HEK293 (cell line): ENCODE measurements around the gene GSK3B.

Experiments used
- CTCF ChIA-PET: fragments of 350-600 bp; formaldehyde crosslinking; extraction: SDS; loops from one replicate; lab custom pipeline; 2021; ENCODE audit warnings: antibody characterized with exemption; lab: Yijun Ruan, JAX
- POLR2A ChIA-PET: fragments of 300-600 bp; formaldehyde crosslinking; extraction: SDS; loops from one replicate; lab custom pipeline; 2020; ENCODE audit warnings: antibody characterized with exemption, inconsistent platforms; lab: Yijun Ruan, JAX
- H3K27ac ChIP-seq: fragments of 200-500 bp; sonication (Bioruptor generic); 2 replicates; pipeline ENCODE4 v1.5.1; 2014; ENCODE audit warnings: low read depth, low read length, control low read depth, inconsistent platforms; ENCODE audit errors: extremely low read depth
- H3K36me3 ChIP-seq, 2 experiments: fragments of 200-500 bp in 1 of 2; sonication (Bioruptor generic) in 1 of 2; 1 replicate in 1 of 2; 2 replicates in 1 of 2; pipeline ENCODE4 v1.5.1; 2014 to 2017; ENCODE audit warnings: inconsistent platforms in 2 of 2, low read length in 2 of 2; ENCODE audit not compliant: control insufficient read depth in 2 of 2, insufficient read depth in 1 of 2
- H3K4me1 ChIP-seq: fragments of 200-500 bp; sonication (Bioruptor generic); 2 replicates; pipeline ENCODE4 v1.5.1; 2014; ENCODE audit warnings: mild to moderate bottlenecking, low read length, inconsistent platforms; ENCODE audit not compliant: control insufficient read depth, insufficient read depth
- H3K4me3 ChIP-seq: 2 replicates; pipeline ENCODE4 v1.5.1; 2011; ENCODE audit warnings: low read depth, mild to moderate bottlenecking, control low read depth, low read length, moderate library complexity
- H3K9me3 ChIP-seq: fragments of 200-500 bp; sonication (Bioruptor generic); 2 replicates; pipeline ENCODE4 v1.5.1; 2014; ENCODE audit warnings: low read depth, low read length, inconsistent platforms; ENCODE audit not compliant: control insufficient read depth, insufficient read depth
- CTCF ChIP-seq: fragments of 450-650 bp; formaldehyde crosslinking; IDR thresholded peaks from 2 replicates; pipeline ENCODE4 v1.5.1; 2016; ENCODE audit warnings: missing biosample characterization, missing genetic modification characterization
- HOXA7 ChIP-seq: sonication (generic); formaldehyde crosslinking; IDR thresholded peaks from 2 replicates; pipeline ENCODE4 v1.8.1; 2022; ENCODE audit warnings: missing genetic modification reagents, borderline replicate concordance
- HOXC10 ChIP-seq: sonication (generic); formaldehyde crosslinking; IDR thresholded peaks from 2 replicates; pipeline ENCODE4 v1.8.1; 2023; ENCODE audit warnings: mild to moderate bottlenecking, missing genetic modification reagents
- KLF9 ChIP-seq: fragments of 450-650 bp; formaldehyde crosslinking; IDR thresholded peaks from 2 replicates; pipeline ENCODE4 v1.5.1; 2016; ENCODE audit warnings: missing biosample characterization, missing genetic modification characterization, low read depth
- MZF1 ChIP-seq: fragments of 450-650 bp; formaldehyde crosslinking; IDR thresholded peaks from 2 replicates; pipeline ENCODE4 v1.5.1; 2017; ENCODE audit warnings: missing biosample characterization, missing genetic modification characterization, borderline replicate concordance
- PRDM10 ChIP-seq: fragments of 450-650 bp; formaldehyde crosslinking; IDR thresholded peaks from 2 replicates; pipeline ENCODE4 v1.5.1; 2016; ENCODE audit warnings: missing biosample characterization, missing genetic modification characterization
- SCRT2 ChIP-seq: fragments of 450-650 bp; formaldehyde crosslinking; IDR thresholded peaks from 2 replicates; pipeline ENCODE4 v1.5.1; 2016; ENCODE audit warnings: missing biosample characterization, missing genetic modification characterization
- ZBTB7A ChIP-seq: fragments of 450-650 bp; formaldehyde crosslinking; IDR thresholded peaks from 2 replicates; pipeline ENCODE4 v1.5.1; 2016; ENCODE audit warnings: low read depth, missing biosample characterization, missing genetic modification characterization
- ZEB2 ChIP-seq: fragments of 450-650 bp; formaldehyde crosslinking; IDR thresholded peaks from 2 replicates; pipeline ENCODE4 v1.5.1; 2016; ENCODE audit warnings: missing biosample characterization, missing genetic modification characterization
- ZFP69B ChIP-seq: fragments of 450-650 bp; formaldehyde crosslinking; IDR thresholded peaks from 2 replicates; pipeline ENCODE4 v1.5.1; 2016; ENCODE audit warnings: missing biosample characterization, missing genetic modification characterization
- ZNF18 ChIP-seq: fragments of 450-650 bp; formaldehyde crosslinking; IDR thresholded peaks from 2 replicates; pipeline ENCODE4 v1.5.1; 2016; ENCODE audit warnings: missing biosample characterization, missing genetic modification characterization
- ZNF248 ChIP-seq: fragments of 450-650 bp; formaldehyde crosslinking; IDR thresholded peaks from 2 replicates; pipeline ENCODE4 v1.5.1; 2017; ENCODE audit warnings: missing biosample characterization, missing genetic modification characterization
- ZNF48 ChIP-seq: fragments of 450-650 bp; formaldehyde crosslinking; IDR thresholded peaks from 2 replicates; pipeline ENCODE4 v1.5.1; 2016; ENCODE audit warnings: missing biosample characterization, missing genetic modification characterization
- ZNF580 ChIP-seq: fragments of 450-650 bp; formaldehyde crosslinking; IDR thresholded peaks from 2 replicates; pipeline ENCODE4 v1.5.1; 2016; ENCODE audit warnings: missing biosample characterization, missing genetic modification characterization
- ZNF76 ChIP-seq: fragments of 450-650 bp; formaldehyde crosslinking; IDR thresholded peaks from 2 replicates; pipeline ENCODE4; 2016; ENCODE audit warnings: low read depth, missing biosample characterization, missing genetic modification characterization, borderline replicate concordance
- ZNF768 ChIP-seq: fragments of 450-650 bp; formaldehyde crosslinking; IDR thresholded peaks from 2 replicates; pipeline ENCODE4 v1.5.1; 2018; ENCODE audit warnings: missing biosample characterization, mild to moderate bottlenecking, missing genetic modification characterization
- ZSCAN23 ChIP-seq: fragments of 450-650 bp; formaldehyde crosslinking; IDR thresholded peaks from 2 replicates; pipeline ENCODE4 v1.5.1; 2016; ENCODE audit warnings: missing biosample characterization, missing genetic modification characterization
- ZXDB ChIP-seq: fragments of 450-650 bp; formaldehyde crosslinking; IDR thresholded peaks from 2 replicates; pipeline ENCODE4 v1.5.1; 2016; ENCODE audit warnings: missing biosample characterization, missing genetic modification characterization

Gene GSK3B

GRCh38 chr3:119817583-119818363 lies 276.5 kb downstream of the GSK3B start:
- H3K9me3 ChIP-seq, result no peaks in the 10 kb centered on the region
- ChIA-PET POLR2A (no interaction called here), CTCF (interaction anchor here (0.6 kb wide), 3 partner anchors 45 to 253 kb away, joined by 3 to 6 read pairs (median 4); no protein-coding TSS in a partner anchor)
- H3K36me3 ChIP-seq, result no peaks in the 10 kb centered on the region
- H3K27ac ChIP-seq, result no peak overlapping the region
- no peak for TF ChIP-seq KLF9 (tag by site-specific recombination)
- TF ChIP-seq ZNF48, result no peak
- TF ChIP-seq SCRT2, result no peak
- TF ChIP-seq ZNF76 (tag by site-specific recombination), result no peak
- TF ChIP-seq CTCF, result no peak
- no peak for TF ChIP-seq ZSCAN23 (tag by site-specific recombination)
- no peak for TF ChIP-seq ZXDB (tag by site-specific recombination)
- TF ChIP-seq ZFP69B (tag by site-specific recombination), result no peak
- no peak for TF ChIP-seq ZNF580 (tag by site-specific recombination)
- TF ChIP-seq ZNF768 (tag by site-specific recombination), result no peak
- no peak for TF ChIP-seq ZBTB7A (tag by site-specific recombination)
- H3K4me3 ChIP-seq, result no peak overlapping the region
- H3K4me1 ChIP-seq, result no peaks in the 10 kb centered on the region

GRCh38 chr3:119817071-119817470 lies 277.2 kb downstream of the GSK3B start:
- CTCF ChIA-PET, result no interaction called here

More at GRCh38 chr3:119817071-119817470, 277.2 kb downstream of the GSK3B start:
- H3K4me3 ChIP-seq, result no peak overlapping the region
- H3K36me3 ChIP-seq, result no peaks in the 10 kb centered on the region
- TF ChIP-seq ZNF18 (tag by site-specific recombination) (no peak), ZNF248 (tag by site-specific recombination) (no peak), MZF1 (tag by site-specific recombination) (no peak), ZEB2 (tag by site-specific recombination) (no peak), PRDM10 (tag by site-specific recombination) (no peak), HOXC10 (CRISPR knock-in tag) (no peak), HOXA7 (CRISPR knock-in tag) (no peak)
- POLR2A ChIA-PET, result no interaction called here
- no peak overlapping the region for H3K27ac ChIP-seq
- H3K4me1 ChIP-seq, result no peaks in the 10 kb centered on the region
- H3K9me3 ChIP-seq, result no peaks in the 10 kb centered on the region
